Tibial nerve (tissue), 4 donors: ENCODE data around the gene IL17B.

Source experiments
- EP300 ChIP-seq, 2 donors: sonication (generic); formaldehyde crosslinking; IDR thresholded peaks; one replicate each; pipeline ENCODE4 v1.6.1; 2017; ENCODE audit warnings: antibody characterized with exemption in 2 of 2, mild to moderate bottlenecking in 1 of 2
- POLR2A ChIP-seq, 2 donors: fragments of 450-650 bp; IDR thresholded peaks; one replicate each; pipeline ENCODE4 v1.6.1; 2017; ENCODE audit warnings: antibody characterized with exemption in 2 of 2, mild to moderate bottlenecking in 2 of 2, moderate library complexity in 2 of 2
- TF ChIP-seq, protein P1 (sequence below), 5 experiments: fragments of 200-600 bp in 3 of 5; fragments of 450-650 bp in 2 of 5; sonication (generic) in 3 of 5; IDR thresholded peaks; one replicate each; pipeline ENCODE4 v1.5.1; 2016 to 2019; ENCODE audit warnings: antibody characterized with exemption in 5 of 5, mild to moderate bottlenecking in 3 of 5, moderate library complexity in 2 of 5

DNA sequence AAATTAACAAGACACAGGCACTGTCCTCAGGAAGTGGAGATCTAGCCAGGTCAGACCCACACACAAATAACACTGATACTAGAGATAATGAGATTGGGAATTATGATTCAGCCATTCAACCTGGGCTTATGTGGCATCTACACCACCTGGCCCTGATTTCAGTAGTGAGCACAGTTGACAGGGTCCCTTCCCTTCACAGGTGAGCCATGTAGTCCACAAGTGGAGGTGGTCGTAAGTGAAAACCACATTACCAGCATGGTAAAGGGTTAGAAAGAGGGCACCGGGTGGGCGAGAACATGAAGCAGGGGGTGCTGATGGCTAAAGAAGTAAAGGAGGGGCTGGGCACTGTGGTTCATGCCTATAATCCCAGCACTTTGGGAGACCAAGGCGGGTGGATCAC lies 48.3 kb upstream of the IL17B start:
- TF ChIP-seq, protein P1, sequence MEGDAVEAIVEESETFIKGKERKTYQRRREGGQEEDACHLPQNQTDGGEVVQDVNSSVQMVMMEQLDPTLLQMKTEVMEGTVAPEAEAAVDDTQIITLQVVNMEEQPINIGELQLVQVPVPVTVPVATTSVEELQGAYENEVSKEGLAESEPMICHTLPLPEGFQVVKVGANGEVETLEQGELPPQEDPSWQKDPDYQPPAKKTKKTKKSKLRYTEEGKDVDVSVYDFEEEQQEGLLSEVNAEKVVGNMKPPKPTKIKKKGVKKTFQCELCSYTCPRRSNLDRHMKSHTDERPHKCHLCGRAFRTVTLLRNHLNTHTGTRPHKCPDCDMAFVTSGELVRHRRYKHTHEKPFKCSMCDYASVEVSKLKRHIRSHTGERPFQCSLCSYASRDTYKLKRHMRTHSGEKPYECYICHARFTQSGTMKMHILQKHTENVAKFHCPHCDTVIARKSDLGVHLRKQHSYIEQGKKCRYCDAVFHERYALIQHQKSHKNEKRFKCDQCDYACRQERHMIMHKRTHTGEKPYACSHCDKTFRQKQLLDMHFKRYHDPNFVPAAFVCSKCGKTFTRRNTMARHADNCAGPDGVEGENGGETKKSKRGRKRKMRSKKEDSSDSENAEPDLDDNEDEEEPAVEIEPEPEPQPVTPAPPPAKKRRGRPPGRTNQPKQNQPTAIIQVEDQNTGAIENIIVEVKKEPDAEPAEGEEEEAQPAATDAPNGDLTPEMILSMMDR (IDR thresholded peaks at IDR 0.05) = no peak
- no peak for TF ChIP-seq POLR2A (IDR thresholded peaks at IDR 0.05)
- TF ChIP-seq EP300 (IDR thresholded peaks at IDR 0.05) = no peak
